GM23248 (cell line): ENCODE data around the gene TOR1AIP2.

Experiments used
- EZH2 ChIP-seq: fragments of 200-600 bp; sonication (generic); IDR thresholded peaks from 2 replicates; pipeline ENCODE4 v1.6.1; 2018; ENCODE audit warnings: antibody characterized with exemption, mild to moderate bottlenecking; ENCODE audit not compliant: insufficient read depth, poor library complexity, severe bottlenecking
- EZH2phosphoT487 ChIP-seq: fragments of 200-600 bp; sonication (generic); IDR thresholded peaks from 2 replicates; pipeline ENCODE4 v1.6.1; 2018; ENCODE audit warnings: antibody characterized with exemption, moderate library complexity, mild to moderate bottlenecking, low read depth; ENCODE audit not compliant: insufficient read depth

GRCh38 chr1:179925922-179926849 lies 48.6 kb upstream of the TOR1AIP2 start:
- TF ChIP-seq EZH2 (no peak), EZH2phosphoT487 (peak; percentile 91)
